Putamen (tissue), 1 donor: Measurements from ENCODE around the gene RABGAP1L.

ENCODE experiments used
- DNase-seq: peaks from one replicate; pipeline ENCODE4 v3.0.0-alpha.2; 2016; ENCODE audit warnings: low spot score

RABGAP1L gene

DNA sequence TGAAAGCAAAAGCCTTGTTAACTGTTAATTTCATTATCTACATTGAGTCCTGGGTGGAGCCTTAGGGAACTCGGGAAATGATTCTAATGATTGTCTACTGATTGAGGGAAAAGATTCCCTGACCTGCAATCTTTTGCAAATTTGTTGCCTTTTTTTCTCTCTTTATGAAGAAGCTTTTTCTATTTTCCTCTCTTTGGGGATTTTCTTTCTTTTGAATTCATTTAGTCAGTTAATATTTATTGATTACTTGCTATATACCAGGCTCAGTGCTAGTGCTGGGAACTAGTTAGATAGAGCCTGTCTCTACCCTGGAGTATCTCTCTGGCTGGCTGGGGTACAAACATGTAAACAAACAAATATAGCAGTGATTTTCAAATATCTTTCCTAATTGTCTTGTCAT is 769.2 kb downstream of the RABGAP1L start:
- DNase-seq, result no peak

DNA sequence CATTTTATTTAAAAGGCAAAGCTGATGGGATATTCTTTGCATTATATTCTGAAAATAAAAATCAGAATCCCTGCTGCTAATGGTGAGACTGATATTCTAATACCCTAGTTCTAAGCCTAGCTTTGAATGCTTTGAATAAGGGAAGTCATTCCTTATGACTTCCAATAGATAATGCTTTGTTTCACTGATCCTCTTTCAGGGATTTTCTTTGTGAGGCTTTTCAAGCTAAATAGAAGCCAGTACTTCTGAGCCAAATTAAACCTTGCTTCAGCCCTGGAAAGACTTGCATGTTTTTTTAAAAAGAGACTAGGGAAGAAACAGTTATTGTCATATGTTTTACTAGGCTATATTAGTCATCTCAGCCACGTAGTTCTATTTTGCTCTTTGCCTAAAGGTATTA is 771.9 kb downstream of the RABGAP1L start:
- no peak for DNase-seq

DNA sequence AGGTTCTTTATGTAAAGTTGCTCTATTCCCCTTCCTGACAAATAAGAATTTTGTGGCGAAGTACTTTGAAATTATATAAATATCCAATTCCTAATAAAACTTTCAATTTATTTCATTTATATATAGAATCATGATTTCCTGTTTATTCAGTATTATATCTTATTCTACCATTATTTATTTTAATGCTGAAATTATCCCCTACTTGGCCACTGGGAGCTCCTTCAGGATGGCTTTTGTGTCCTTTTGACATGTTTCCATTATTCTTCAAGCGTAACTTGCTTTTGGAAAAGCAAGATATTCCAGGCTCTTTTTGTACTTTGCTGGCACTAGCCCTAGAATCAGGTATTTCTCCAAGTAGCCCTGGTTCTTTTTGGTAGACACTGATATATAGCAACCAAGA is 773.3 kb downstream of the RABGAP1L start:
- DNase-seq, result no peak

DNA sequence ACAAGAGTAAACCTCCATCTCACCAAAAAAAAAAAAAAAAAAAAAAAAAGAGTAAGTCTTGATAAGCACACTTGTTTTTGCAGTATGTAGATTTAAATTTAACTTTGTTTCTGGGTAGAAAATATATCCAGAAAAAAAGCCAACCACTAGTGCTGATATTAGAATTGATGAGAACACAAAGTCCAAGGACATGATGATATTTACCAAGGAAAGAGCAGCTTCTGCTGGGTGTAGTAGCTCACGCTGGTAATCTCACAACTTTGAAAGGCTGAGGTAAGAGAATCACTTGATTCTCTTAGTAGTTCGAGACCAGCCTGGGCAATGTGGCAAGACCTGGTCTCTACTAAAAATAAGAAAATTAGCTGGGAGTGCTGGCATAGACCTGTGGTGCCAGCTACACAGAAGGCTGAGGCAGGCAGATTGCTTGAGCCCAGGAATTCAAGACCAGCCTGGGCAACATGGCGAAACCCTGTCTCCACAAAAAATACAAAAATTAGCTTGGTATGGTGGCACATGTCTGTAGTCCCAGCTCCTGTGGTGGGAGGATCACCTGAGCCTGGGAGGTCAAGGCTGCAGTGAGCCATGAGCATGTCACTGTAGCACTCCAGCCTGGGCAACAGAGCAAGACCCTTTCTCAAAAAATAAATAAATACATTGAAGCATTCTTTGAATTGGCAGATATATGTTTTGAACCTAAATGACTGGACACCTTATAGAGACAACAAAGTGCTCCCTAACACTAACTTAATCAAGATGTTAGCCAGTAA is 776.8 kb downstream of the RABGAP1L start:
- DNase-seq, result no peak

DNA sequence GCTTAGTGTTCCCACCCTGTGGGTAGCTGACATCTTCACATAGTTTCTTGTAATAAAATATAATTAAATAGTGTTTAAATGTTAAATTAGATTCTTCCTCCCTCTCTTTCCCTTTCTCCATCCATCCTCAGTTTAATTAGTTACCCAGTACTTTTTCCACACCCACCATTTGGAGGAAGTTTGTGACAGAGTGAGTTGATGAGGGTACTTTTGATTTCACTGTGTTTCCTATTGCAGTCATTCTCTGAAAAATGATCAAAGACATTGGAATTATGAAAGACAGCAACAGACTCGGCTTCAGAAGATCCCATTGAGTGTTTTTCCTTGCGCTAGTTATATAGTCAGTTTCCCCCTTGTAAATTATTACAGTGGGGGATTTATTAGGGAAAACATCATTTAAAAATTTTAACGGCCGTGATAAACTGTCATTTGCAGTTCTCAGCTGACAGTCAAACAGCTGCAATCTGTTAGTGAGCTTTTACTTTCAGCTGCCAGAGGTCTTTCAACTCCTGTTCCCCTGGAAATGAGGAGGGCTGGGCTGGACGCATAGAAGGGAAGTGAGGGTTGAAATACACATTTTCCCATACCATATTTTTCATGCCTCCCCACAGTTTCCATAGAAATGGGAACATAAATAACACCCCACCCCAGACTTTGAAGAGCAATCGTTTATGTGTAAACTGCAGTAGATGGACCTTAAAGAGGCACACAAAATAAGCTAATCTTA is 779.1 kb downstream of the RABGAP1L start:
- DNase-seq, result no peak

DNA sequence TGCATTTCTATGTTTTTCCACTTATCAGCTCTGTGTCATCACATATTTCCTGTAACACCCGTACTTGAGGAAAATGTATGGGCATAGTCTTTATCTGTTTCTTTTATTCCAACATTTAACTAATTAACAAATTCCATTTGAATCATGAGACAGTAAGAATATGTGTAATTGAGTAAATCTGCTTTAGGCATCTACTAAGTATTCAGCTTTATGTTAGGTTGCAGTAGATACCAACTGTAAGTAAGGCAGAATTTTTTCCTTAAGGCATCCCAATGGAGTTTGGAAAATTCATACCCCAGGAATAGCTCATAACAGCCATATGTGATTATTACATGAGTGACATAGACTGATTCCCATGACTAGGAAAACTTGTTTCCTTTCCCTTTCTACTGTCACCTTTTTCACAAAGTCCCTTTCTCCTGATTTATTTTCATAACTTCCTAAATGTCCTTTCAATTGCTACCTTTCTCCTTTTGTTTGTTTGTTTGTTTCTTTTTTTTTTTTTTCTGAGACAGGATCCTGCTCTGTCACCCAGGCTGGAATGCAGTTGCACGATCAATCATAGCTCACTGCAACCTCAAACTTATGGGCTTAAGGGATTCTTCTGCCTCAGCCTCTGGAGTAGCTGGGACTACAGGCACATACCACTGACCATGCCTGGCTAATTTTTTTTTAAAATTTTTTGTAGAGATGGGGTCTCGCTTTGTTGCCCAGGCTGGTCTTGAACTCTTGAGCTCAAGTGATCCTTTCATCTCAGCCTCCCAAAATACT is 780.6 kb downstream of the RABGAP1L start:
- DNase-seq, result no peak

DNA sequence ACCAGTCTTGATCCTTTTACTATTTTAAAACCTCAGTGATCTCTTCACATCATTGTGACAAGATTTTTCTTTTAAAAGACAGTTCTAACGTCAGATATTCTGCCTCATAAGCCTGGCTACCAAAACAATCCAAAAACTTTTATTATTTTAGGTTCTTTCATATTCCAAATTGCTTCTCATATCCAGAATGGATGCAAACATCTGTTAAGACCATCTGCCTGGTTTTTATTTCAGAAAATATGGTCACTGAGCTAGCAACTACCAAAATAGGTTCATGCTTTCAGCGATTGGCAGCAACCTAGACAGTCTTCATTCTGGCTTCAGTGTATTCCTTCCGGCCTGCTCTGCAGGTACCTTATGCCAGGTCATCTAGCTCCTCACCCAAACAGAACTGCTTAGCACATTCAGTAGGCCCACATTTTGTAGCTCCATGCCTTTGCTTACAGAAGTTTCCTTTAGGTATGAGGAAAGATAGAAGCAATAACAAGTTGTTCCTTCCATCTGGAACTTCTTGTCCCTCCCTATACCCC is 781.4 kb downstream of the RABGAP1L start:
- DNase-seq, result no peak

DNA sequence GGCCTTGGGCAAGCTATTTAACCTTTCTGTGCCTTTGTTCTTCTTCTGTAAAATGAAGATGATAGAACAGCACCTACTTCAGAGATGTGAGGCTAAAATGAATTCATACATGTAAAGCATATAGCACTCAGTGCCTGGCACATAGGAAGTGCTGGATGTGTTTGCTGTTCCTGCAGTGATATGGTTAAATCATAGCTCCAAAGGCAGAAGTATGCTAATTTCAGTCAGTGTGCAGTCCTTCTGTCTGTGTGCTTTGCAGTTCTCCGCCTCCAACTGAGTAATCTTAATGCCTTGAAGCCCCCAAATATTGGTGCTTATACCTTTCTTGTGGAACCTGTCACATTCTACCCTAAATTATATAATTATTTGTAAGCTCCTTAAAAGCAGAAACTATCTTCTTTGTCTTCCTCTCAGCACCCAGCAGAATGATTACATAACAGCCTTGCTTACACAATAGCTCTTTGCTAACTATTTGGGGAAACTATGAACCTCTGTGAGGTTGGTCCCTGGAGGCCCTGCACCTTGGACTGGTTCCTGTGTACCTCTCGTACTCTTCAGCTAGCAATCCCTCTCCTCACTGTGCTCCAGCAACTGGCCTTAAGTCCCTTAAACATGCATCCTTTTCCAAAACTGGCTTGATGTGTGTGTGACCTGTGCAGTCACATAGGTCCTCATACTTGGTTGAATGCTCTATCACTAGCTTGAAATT is 783.4 kb downstream of the RABGAP1L start:
- DNase-seq, result no peak

DNA sequence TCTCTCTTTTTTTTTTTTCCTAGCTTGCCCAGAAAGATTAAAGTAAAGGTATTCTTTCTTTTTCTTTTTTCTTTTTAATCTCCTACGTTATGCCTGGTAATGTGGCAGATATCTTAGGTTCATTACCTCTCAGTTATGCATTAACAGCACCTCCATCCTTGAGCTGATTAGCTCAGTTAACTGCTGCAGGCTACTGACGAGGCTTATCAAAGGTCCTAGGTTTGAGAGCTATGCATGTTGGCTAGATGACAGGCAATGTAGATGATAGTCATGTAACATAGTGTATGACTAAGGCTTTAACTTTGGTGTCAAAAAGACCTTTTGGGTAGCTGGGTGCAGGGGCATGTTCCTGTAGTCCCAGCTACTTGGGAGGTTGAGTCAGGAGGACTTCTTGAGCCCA is 786.7 kb downstream of the RABGAP1L start:
- DNase-seq, result no peak

DNA sequence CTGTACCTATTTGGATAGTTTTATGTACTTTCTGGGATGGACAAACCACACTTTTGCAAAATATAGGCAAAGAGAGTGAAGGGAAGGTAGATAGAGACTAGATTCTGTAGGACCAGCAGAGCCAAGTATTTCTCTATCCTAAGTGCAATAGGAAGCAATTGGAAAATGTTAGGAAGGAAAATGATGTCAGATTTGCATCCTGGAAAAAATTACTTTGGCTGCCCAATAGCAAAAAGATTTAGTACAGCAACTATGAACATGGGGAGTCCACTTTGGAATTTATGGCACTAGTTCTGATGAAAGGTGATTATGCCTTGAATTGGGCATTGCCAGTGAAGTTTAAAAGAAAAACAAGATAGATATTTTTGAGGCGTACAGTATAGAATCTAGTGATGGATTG is 789.7 kb downstream of the RABGAP1L start:
- DNase-seq, result no peak

DNA sequence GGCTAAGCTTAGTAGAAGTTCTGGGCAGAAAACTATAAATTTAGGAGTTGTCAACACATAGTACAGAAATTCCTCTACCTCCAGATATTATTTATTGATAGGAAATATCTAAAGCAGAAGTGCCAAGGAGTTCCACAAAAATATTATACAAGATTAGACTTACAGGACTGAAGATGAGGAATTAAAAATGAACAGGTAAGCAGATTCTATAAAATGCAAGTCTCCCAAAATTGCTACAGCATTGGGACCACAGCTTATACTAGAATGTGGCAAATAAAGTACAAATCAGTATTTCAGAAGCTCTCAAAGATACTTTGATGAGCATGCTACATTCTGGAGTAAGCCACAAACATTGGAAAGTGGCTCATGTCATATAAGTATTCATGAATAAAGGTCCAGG is 790.3 kb downstream of the RABGAP1L start:
- DNase-seq, result no peak

DNA sequence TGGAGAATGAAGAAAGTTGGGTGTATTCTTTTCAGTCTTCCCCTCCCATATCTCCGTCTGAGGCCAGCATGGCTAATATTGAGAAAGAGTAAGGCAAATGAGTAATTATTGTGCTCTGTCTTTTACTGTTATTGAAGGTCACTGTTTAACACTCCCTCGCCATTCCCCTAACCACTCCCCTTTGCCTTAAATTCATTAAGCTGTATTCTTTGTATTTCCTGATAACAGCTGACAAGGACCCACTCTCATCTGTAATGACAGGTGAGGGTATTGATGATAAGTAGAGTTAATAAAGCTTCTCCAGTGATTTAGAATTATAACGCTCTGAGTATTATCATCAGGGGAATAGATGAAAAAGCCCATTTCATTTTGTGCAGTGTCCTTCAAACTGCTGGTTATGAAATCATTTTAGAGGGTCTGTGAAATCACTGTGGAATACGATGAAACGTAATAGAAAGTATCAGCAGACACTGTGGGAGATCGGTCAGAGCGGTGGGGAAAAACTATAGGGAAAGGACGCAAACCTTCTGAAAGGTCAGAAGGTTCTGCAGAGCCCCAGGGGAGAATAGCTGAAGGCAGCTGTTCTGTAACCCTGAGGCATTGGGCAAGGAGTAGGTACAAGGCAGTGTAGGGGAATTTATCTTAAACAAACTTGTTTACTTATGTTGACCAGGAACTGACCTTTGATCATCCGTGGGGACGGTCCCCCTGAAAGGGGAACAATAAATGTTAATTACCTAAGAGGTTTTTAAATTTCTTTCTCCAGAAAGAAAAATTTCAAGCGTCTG is 794.2 kb downstream of the RABGAP1L start:
- DNase-seq, result no peak

DNA sequence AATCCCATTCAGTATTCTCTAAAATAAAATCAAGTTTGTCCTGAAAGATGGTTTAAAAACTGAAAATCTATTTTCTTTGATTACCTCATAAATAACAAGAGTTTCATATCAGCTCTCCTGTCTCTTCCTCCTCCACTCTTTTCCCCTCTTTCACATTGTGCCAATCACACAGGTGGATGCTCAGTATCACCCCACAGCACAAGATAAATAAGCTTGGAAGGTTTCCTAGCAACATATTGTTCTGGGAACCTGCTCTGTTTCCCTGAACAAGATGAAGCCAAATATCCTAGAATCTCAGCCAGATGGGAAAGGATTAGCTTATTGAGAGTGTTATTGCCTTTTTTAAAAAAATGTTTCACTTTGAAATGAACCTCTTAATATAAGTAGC is 794.7 kb downstream of the RABGAP1L start:
- DNase-seq, result no peak

DNA sequence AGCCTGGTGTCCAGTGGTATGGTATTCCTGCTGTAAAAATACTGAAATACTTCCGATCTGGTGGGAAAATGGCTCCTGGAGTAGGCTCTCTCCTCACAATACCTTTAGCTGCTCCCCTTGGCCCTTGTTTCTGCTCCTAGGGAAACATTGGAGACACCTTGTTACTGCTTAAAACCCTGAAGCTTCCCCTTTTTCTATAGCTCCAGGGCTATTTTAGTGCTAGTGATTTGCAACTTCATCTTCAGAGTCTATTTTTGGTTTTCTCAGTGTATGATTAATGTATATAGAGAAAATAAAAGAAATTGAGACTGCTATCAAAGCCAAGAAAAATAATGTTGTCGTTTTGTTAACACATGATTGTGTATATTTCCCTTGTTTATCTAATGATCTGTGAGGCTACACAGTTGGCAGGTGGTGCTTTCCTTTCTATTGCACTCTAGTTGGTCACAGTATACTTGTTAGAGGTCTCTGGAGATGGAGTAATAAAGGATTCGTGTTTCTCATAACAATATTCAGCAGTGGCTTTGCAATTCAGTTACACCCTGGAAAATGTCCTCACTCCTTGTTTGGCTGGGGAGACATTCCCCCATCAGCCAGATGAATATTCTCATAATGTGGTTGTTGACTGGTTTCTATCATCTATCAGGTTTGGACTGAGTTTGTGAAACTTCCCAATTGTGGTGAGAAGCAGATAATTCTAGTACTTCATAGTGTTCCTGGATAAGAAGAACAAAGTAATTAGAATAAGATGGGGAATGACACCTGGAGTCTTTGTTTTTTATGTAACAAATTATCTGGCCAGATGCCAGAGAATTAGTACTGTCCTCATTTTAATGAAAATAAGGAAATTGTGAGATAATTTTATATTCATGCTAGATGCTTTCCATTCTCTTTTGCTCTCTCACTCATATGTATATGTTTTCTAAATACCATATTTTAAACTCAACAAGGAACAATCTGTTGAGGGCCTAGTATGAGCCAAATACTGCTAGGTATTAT is 795.6 kb downstream of the RABGAP1L start:
- no peak for DNase-seq

DNA sequence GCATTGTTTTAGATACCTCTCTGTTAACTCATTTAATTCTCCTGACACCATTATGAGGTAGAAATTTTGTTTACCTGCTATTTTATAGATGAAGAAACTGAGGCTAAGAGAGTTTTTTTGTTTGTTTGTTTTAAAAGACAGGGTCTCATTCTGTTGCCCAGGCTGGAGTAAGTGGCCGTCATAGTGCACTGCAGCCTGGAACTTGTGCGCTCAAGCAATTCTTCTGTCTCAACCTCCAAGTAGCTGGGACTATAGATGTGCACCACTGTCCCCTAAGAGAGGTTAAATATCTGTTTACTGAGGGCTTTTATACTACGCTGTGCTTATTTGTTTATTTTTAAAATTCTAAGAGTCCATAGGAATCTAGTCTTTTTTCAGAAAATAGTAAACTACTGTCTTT is 796.8 kb downstream of the RABGAP1L start:
- DNase-seq, result no peak

DNA sequence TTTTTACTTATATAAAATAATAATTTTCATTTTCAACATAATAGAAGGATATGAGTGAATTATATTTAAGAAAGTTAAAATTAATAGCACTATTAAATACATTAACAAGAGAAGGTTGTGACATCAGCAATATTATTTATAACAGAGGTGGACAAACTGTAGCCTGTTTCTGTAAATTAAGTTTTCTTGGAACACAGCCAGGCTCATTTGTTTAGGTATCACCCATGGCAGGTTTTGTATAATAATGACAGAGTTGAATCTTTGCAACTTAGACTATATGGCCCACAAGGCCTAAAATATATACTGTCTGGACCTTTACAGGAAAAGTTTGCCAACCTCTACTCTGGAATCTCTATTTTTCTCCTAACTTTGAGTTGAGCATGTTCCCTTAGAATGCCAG is 797.7 kb downstream of the RABGAP1L start:
- no peak for DNase-seq

DNA sequence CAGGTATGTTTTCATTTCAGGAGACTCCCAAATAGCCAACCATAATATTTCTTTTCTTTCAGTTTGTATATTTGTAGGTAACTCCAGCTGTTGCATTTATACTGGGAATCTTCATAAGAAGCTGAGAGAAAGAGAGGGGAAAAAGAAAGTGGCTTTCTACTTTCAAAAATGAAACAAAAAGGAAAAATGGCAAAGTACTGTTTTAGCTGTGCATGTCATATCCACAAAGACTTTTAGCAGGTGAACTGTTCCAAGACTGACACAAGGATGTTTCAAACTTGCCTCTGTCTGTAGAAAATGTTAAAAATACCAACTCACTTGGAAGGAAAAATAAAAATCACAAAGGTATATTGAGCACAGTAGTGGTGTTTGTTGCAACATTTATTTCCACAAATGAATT is 798.5 kb downstream of the RABGAP1L start:
- DNase-seq, result no peak

DNA sequence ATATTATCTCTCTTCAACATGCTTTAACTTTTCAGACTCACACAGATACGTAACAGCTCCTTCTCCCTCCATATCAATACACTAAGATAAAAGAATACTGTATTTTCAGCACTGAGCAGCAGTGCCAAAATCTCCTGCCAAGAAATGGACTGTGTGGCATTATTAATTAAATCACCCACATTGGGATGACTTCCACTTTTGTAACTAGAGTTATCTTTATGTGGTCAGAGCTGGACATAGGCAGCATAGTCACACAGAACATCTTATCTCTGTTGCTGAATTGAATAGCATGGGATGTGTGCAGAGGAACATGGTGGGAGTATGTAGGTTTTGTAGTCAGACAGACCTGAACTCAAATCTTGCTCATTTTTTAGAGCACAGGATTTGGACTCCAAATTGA is 799.1 kb downstream of the RABGAP1L start:
- DNase-seq, result no peak

DNA sequence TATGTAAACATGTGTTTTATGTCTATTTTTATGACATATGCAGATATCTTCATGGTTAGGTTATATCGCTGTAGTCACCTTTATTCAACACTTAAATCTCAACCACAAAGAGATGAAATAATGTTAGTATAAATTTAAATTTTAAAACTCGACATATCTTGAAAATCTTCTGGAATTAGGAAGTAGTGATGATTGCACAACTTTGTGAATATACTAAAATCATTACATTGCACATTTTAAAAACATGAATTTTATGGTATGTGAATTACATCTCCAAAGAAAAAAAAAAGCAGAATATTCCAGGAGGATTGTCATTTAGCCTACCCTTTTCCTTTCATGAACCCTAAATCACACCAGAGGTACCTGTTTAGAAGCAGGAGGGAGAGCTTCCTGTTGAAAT is 801.0 kb downstream of the RABGAP1L start:
- no peak for DNase-seq

DNA sequence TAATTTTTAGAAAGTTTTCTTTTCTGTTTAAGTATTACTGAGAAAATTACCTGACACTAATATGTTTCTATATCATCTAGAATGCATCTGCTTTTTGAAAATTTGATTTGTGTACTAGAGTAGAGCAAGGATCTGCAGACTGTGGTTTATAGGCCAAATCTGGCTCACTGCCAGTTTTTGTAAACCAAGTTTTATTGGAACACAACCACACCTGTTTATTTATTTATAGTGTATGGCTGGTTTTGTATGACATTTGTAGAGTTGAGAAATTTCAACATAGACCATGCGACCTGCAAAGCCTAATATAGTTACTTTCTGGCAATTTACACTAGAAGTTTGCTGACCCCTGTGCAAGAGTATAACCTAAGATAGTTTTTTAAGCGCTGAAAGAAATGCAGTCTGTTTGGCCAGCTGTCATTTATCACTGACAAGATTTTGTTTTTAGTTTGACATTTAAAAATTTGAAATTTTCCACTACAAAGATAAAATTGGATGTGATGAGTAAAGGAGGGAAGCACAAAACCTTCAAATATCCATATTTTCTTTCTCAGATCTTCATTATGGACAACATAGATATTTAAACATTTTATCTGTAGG is 804.3 kb downstream of the RABGAP1L start:
- no peak for DNase-seq
